ENCODE measurements around the gene BAG2. TPM values are rescaled to one million over a fixed set of nuclear protein-coding genes. Genes with fewer than 3 reads are reported as not detected.

Gene BAG2
- total and polyA plus RNA-seq, 2 of the 13 experiments (the other 11 are each of a cell fraction or from before 2014, with no cell fraction given): 5.7 to 15.1 TPM

- peak; percentile 36; the same call in 1 of the 2 replicates for TF ChIP-seq ZNF318 (CRISPR knock-in tag; IDR thresholded peaks at IDR 0.05)
- TF ChIP-seq FLYWCH1 (CRISPR knock-in tag; IDR thresholded peaks at IDR 0.05): 0 out of 2 replicates have a peak, but pooled peaks have one; percentile 1
- TF ChIP-seq ZNF569 (CRISPR knock-in tag; IDR thresholded peaks at IDR 0.05; ENCODE audit: borderline replicate concordance): no peak
- TF ChIP-seq UBTF (CRISPR knock-in tag; IDR thresholded peaks at IDR 0.05): peak; percentile 88
- TF ChIP-seq ZNF639 (CRISPR knock-in tag; conservative IDR thresholded peaks at IDR 0.05): 0 out of 2 replicates have a peak, but pooled peaks have one; percentile 15
- TF ChIP-seq LBX2 (CRISPR knock-in tag; IDR thresholded peaks at IDR 0.05; ENCODE audit: borderline replicate concordance): no peak
- peak; percentile 21; the same call in 1 of the 2 replicates for TF ChIP-seq ZNF563 (CRISPR knock-in tag; IDR thresholded peaks at IDR 0.05)
- TF ChIP-seq ZSCAN31 (CRISPR knock-in tag; IDR thresholded peaks at IDR 0.05; ENCODE audit: low read depth): peak; percentile 87
- peak; percentile 47 for TF ChIP-seq SP5 (CRISPR knock-in tag; IDR thresholded peaks at IDR 0.05; ENCODE audit: borderline replicate concordance, low read depth)
- TF ChIP-seq REST (IDR thresholded peaks at IDR 0.05; ENCODE audit: borderline replicate concordance in 1 of 2, low read depth in 1 of 2, low read length in 2 of 2): peak in 1 of 2 experiments; percentile 37; a peak in 1 of 4 replicates
Measured at GRCh38 chr6:57221936-57222742, 50.0 kb downstream of the BAG2 start, which contains the start of gene RAB23 (continued).

All from HepG2 (cell line).